GM23338 (cell line): ENCODE data around the gene TBCB. TPM values are rescaled to one million over a fixed set of nuclear protein-coding genes. Genes with fewer than 3 reads are reported as not detected.

Source experiments
- ATAC-seq: fragments of 200-7000 bp; cut with Tn5 transposase; 3 replicates; pipeline ENCODE4 v1.9.1; 2020
- DNase-seq: peaks from one replicate; pipeline ENCODE4 v3.0.0-alpha.2; 2015; ENCODE audit warnings: low spot score
- H2AFZ ChIP-seq: fragments of 200-600 bp; sonication (generic); 2 replicates; pipeline ENCODE4 v1.8.0; 2016; ENCODE audit warnings: antibody characterized with exemption, mild to moderate bottlenecking, moderate library complexity
- H3F3A ChIP-seq: fragments of 200-600 bp; sonication (generic); replicated peaks from 2 replicates; pipeline ENCODE4 v1.8.0; 2017; ENCODE audit warnings: antibody characterized with exemption, mixed run types, low read depth
- H3K27ac ChIP-seq: fragments of 200-600 bp; sonication (generic); 2 replicates; pipeline ENCODE4 v1.6.1; 2016; ENCODE audit warnings: low read depth
- H3K27me3 ChIP-seq: fragments of 200-600 bp; sonication (generic); 2 replicates; pipeline ENCODE4 v1.8.0; 2016; ENCODE audit warnings: mild to moderate bottlenecking, mixed run types, moderate library complexity; ENCODE audit not compliant: insufficient read depth
- H3K36me3 ChIP-seq: fragments of 200-600 bp; sonication (generic); 2 replicates; pipeline ENCODE4 v1.8.0; 2016; ENCODE audit warnings: mild to moderate bottlenecking; ENCODE audit not compliant: insufficient read depth
- H3K4me1 ChIP-seq: fragments of 200-600 bp; sonication (generic); 2 replicates; pipeline ENCODE4 v1.8.0; 2016; ENCODE audit warnings: mild to moderate bottlenecking, moderate library complexity; ENCODE audit not compliant: insufficient read depth
- H3K4me2 ChIP-seq: fragments of 200-600 bp; sonication (generic); 2 replicates; pipeline ENCODE4 v1.7.1; 2017; ENCODE audit warnings: mixed run types
- H3K4me3 ChIP-seq: fragments of 200-600 bp; sonication (generic); 2 replicates; pipeline ENCODE4 v1.6.1; 2016; ENCODE audit warnings: mixed run types
- H3K79me2 ChIP-seq: fragments of 200-600 bp; sonication (generic); replicated peaks from 2 replicates; pipeline ENCODE4 v1.8.0; 2017; ENCODE audit warnings: mild to moderate bottlenecking; ENCODE audit not compliant: insufficient read depth
- H3K9me2 ChIP-seq: fragments of 200-600 bp; sonication (generic); 2 replicates; pipeline ENCODE4 v1.8.0; 2017; ENCODE audit not compliant: insufficient read depth
- H4K20me1 ChIP-seq: fragments of 200-600 bp; sonication (generic); replicated peaks from 2 replicates; pipeline ENCODE4 v1.8.0; 2017; ENCODE audit warnings: mild to moderate bottlenecking; ENCODE audit not compliant: insufficient read depth
- H3K27ac Mint-ChIP-seq: 2 replicates; pipeline ENCODE4 v1.8.0; 2020; ENCODE audit warnings: inconsistent platforms, mild to moderate bottlenecking, moderate library complexity, mixed read lengths
- H3K27me3 Mint-ChIP-seq: 3 replicates; pipeline ENCODE4 v1.8.0; 2022; ENCODE audit warnings: low read depth, mild to moderate bottlenecking, moderate library complexity, mixed read lengths, inconsistent platforms; ENCODE audit not compliant: insufficient read depth, poor library complexity
- H3K36me3 Mint-ChIP-seq: 3 replicates; pipeline ENCODE4 v1.8.0; 2021; ENCODE audit warnings: low read depth, mild to moderate bottlenecking, inconsistent platforms, moderate library complexity, mixed read lengths
- H3K4me1 Mint-ChIP-seq: 3 replicates; pipeline ENCODE4 v1.8.0; 2020; ENCODE audit warnings: mild to moderate bottlenecking, inconsistent platforms, mixed read lengths
- H3K4me3 Mint-ChIP-seq: 3 replicates; pipeline ENCODE4 v1.8.0; 2021; ENCODE audit warnings: moderate library complexity, mild to moderate bottlenecking, inconsistent platforms, mixed read lengths
- H3K9me3 Mint-ChIP-seq: 3 replicates; pipeline ENCODE4 v1.8.0; 2020; ENCODE audit warnings: moderate library complexity, mild to moderate bottlenecking, inconsistent platforms, mixed read lengths
- CREB1 ChIP-seq: fragments of 250-450 bp; sonication (Bioruptor Pico); IDR thresholded peaks from 2 replicates; pipeline ENCODE4 v1.5.0; 2020; ENCODE audit warnings: low read depth, mild to moderate bottlenecking, moderate library complexity
- POLR2AphosphoS5 ChIP-seq: IDR thresholded peaks from 2 replicates; pipeline ENCODE4 v1.6.1; 2016; ENCODE audit warnings: antibody characterized with exemption, low read depth
- polyA plus RNA-seq: library from polyadenylated mRNA; unstranded; fragments of >200 nt; fragmentation: Nextera tagmentation; extraction: Ambion mirVana; gene quantifications from 2 replicates; pipeline ENCODE4 v1.2.1, GENCODE V29; 2016
- total RNA-seq: library from RNA; depleted of rRNA; stranded (reverse); fragments of >200 nt; shearing (Covaris generic); gene quantifications from 2 replicates; pipeline ENCODE4 v1.2.3, GENCODE V29; 2014
- TF ChIP-seq, protein P1 (sequence below): fragments of 250-450 bp; sonication (Bioruptor Pico); IDR thresholded peaks from 2 replicates; pipeline ENCODE4 v1.5.0; 2020; ENCODE audit warnings: mild to moderate bottlenecking, moderate library complexity
- TF ChIP-seq, protein P2 (sequence below): IDR thresholded peaks from one replicate; pipeline ENCODE4 v1.6.1; 2018; ENCODE audit warnings: antibody characterized with exemption; ENCODE audit not compliant: unreplicated experiment

TBCB gene
- total and polyA plus RNA-seq, 2 experiments from 2014 or later: 275 to 290 TPM

DNA sequence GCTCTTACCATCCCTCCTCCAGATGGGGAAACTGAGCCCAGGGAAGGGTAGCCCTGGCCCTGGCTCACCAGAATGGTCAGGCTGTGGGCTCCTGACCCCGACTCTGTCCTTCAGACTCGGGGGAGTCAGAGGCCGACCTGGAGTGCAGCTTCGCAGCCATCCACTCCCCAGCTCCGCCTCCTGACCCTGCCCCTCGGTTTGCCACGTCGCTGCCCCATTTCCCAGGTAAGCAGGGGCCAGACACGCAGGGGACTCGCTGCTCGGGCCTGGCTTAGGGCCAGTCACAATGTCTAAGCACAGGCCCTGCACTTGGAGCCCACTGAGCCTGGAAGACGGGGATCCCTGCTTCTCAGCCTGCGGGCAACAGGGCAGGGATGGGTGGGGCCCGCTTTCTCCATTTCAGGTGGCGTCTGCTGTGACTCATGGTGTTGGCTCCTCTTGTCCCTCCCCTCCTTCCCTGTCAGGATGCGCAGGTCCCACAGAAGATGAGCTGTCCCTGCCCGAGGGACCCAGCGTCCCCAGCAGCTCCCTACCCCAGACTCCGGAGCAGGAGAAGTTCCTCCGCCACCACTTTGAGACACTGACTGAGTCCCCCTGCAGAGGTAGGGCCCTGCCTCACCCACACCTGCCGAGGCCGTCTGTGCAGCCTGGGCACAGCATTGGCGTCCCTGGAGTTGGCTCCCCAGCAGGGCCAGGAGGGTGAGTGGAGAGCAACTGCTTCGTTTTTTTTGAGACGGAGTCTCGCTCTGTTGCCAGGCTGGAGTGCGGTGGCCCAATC lies 13.5 kb upstream of the TBCB start (continued):
- TF ChIP-seq, protein P1, sequence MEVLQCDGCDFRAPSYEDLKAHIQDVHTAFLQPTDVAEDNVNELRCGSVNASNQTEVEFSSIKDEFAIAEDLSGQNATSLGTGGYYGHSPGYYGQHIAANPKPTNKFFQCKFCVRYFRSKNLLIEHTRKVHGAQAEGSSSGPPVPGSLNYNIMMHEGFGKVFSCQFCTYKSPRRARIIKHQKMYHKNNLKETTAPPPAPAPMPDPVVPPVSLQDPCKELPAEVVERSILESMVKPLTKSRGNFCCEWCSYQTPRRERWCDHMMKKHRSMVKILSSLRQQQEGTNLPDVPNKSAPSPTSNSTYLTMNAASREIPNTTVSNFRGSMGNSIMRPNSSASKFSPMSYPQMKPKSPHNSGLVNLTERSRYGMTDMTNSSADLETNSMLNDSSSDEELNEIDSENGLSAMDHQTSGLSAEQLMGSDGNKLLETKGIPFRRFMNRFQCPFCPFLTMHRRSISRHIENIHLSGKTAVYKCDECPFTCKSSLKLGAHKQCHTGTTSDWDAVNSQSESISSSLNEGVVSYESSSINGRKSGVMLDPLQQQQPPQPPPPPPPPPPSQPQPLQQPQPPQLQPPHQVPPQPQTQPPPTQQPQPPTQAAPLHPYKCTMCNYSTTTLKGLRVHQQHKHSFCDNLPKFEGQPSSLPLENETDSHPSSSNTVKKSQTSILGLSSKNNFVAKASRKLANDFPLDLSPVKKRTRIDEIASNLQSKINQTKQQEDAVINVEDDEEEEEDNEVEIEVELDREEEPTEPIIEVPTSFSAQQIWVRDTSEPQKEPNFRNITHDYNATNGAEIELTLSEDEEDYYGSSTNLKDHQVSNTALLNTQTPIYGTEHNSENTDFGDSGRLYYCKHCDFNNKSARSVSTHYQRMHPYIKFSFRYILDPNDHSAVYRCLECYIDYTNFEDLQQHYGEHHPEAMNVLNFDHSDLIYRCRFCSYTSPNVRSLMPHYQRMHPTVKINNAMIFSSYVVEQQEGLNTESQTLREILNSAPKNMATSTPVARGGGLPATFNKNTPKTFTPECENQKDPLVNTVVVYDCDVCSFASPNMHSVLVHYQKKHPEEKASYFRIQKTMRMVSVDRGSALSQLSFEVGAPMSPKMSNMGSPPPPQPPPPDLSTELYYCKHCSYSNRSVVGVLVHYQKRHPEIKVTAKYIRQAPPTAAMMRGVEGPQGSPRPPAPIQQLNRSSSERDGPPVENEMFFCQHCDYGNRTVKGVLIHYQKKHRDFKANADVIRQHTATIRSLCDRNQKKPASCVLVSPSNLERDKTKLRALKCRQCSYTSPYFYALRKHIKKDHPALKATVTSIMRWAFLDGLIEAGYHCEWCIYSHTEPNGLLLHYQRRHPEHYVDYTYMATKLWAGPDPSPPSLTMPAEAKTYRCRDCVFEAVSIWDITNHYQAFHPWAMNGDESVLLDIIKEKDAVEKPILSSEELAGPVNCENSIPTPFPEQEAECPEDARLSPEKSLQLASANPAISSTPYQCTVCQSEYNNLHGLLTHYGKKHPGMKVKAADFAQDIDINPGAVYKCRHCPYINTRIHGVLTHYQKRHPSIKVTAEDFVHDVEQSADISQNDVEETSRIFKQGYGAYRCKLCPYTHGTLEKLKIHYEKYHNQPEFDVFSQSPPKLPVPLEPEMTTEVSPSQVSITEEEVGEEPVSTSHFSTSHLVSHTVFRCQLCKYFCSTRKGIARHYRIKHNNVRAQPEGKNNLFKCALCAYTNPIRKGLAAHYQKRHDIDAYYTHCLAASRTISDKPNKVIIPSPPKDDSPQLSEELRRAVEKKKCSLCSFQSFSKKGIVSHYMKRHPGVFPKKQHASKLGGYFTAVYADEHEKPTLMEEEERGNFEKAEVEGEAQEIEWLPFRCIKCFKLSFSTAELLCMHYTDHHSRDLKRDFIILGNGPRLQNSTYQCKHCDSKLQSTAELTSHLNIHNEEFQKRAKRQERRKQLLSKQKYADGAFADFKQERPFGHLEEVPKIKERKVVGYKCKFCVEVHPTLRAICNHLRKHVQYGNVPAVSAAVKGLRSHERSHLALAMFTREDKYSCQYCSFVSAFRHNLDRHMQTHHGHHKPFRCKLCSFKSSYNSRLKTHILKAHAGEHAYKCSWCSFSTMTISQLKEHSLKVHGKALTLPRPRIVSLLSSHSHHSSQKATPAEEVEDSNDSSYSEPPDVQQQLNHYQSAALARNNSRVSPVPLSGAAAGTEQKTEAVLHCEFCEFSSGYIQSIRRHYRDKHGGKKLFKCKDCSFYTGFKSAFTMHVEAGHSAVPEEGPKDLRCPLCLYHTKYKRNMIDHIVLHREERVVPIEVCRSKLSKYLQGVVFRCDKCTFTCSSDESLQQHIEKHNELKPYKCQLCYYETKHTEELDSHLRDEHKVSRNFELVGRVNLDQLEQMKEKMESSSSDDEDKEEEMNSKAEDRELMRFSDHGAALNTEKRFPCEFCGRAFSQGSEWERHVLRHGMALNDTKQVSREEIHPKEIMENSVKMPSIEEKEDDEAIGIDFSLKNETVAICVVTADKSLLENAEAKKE (CRISPR knock-in tag): no peak
- no peak for TF ChIP-seq POLR2AphosphoS5

DNA sequence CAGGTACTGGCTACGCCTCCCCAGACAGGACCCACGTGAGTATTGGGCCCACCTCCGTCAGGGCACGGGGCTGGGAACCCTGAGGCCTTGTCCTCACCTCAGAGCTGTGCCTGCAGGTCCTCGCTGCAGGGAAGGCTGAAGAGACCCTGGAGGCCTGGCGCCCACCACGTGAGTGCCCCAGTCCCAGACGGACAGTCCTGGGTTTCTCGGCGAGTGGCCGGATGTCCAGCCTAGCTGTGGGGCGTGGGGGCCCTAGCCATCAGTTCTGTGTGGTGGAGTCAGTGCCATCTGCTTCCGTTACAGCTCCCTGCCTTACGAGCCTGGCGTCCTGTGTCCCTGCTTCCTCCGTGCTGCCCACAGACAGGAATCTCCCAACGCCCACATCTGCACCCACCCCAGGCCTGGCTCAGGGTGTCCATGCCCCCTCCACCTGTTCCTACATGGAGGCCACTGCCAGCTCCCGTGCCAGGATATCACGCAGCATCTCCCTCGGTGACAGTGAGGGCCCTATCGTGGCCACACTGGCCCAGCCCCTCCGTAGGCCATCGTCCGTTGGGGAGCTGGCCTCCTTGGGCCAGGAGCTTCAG lies 12.1 kb upstream of the TBCB start:
- no peaks in the 10 kb centered on the region for H3K4me1 ChIP-seq
- Mint-ChIP-seq H3K9me3 (no peaks in the 10 kb centered on the region), H3K36me3 (peaks cover 47% of the 10 kb centered on the region), H3K27ac (no peak overlapping the region), H3K27me3 (peaks cover 4% of the 10 kb centered on the region), H3K4me1 (peaks cover 6% of the 10 kb centered on the region; the same call in 2 of the 3 replicates), H3K4me3 (no peak overlapping the region)
- H2AFZ ChIP-seq: no peak overlapping the region
- H3K4me2 ChIP-seq: no peak overlapping the region
- H3K27ac ChIP-seq: no peak overlapping the region
- H3K9me2 ChIP-seq: no peaks in the 10 kb centered on the region
- H3K79me2 ChIP-seq: no peaks in the 10 kb centered on the region
- H4K20me1 ChIP-seq: no peaks in the 10 kb centered on the region
- peaks cover 12% of the 10 kb centered on the region; the same call in 1 of the 2 replicates for H3K36me3 ChIP-seq
- H3K4me3 ChIP-seq: no peak overlapping the region
- no peaks in the 10 kb centered on the region for H3K27me3 ChIP-seq
- no peaks in the 10 kb centered on the region for H3F3A ChIP-seq
- ATAC-seq: no peak
- no peak for DNase-seq
- TF ChIP-seq, protein P2, sequence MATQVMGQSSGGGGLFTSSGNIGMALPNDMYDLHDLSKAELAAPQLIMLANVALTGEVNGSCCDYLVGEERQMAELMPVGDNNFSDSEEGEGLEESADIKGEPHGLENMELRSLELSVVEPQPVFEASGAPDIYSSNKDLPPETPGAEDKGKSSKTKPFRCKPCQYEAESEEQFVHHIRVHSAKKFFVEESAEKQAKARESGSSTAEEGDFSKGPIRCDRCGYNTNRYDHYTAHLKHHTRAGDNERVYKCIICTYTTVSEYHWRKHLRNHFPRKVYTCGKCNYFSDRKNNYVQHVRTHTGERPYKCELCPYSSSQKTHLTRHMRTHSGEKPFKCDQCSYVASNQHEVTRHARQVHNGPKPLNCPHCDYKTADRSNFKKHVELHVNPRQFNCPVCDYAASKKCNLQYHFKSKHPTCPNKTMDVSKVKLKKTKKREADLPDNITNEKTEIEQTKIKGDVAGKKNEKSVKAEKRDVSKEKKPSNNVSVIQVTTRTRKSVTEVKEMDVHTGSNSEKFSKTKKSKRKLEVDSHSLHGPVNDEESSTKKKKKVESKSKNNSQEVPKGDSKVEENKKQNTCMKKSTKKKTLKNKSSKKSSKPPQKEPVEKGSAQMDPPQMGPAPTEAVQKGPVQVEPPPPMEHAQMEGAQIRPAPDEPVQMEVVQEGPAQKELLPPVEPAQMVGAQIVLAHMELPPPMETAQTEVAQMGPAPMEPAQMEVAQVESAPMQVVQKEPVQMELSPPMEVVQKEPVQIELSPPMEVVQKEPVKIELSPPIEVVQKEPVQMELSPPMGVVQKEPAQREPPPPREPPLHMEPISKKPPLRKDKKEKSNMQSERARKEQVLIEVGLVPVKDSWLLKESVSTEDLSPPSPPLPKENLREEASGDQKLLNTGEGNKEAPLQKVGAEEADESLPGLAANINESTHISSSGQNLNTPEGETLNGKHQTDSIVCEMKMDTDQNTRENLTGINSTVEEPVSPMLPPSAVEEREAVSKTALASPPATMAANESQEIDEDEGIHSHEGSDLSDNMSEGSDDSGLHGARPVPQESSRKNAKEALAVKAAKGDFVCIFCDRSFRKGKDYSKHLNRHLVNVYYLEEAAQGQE: no peak
- no peak for TF ChIP-seq CREB1
